ENCODE results near the gene PTGDR2.

The PTGDR2 gene

GRCh38 chr11:60858731-60859464 is 3.1 kb upstream of the PTGDR2 start:
- no peak for DNase-seq (ENCODE audit: low spot score)

DNA sequence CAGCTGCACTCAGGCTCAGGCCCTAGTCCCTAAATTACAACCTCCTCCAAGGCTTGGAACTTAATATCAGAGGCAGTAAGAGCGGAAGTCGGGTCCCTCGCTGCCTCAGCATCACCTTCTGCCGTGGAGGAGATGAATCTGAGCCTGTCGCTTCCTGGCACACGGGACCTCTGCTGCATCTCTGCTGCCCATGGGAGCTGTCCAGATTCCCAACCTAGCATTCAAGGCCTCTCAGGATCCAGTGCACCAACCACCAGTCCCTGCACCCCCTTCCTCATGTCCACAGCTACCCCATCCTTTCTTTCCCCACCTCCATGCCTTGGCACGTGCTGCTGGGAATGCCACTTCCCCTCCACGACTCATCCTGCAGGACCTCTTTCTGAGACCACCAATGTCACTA is 2.5 kb upstream of the PTGDR2 start:
- no peak for DNase-seq (ENCODE audit: low spot score)

DNA sequence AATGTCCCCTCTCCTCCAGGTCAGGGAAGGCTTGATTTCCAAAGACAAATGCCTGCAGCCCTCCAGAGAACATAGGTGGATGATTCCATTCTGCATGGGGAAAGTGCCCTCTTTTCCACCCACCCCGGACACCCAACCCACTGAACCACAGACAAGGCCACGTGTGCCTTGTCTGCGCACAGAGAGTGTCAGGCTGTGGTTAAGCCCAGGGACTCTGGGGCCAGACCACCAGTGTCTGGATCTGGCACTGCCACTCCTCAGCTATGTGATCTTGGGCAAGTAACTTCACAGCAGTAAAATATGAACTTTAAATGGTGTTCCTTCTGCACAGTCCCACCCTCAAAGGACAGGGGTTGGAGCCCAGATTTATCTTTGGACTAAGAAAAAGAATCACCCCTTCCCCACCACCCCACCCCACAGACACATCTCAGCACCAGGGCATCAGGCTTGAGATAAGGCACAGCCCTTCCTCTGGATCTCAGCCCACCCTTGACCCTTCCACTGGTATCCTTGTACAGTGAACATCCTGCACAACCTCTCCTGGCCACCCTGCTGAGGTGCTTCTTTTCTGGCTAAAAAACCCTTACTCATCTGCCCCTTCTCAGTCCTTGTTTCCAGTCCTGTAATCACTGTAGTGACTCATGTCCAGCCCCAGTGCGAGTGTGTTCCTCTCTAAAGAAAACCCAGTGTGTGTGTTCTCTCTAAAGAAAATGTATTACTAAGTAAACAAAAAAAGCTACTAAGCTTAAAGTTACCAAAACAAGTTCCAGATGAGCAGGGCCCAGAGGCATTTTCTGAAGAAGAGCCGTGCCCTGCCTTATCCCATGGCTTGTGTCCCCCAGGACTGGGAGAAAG is 1.9 kb upstream of the PTGDR2 start:
- no peak for DNase-seq (ENCODE audit: low spot score)

- no peak for DNase-seq (ENCODE audit: low spot score)
Measured at GRCh38 chr11:60854847-60855725, 664 bp downstream of the PTGDR2 start.

GRCh38 chr11:60854140-60854846 is 1.5 kb downstream of the PTGDR2 start:
- DNase-seq (ENCODE audit: low spot score) = no peak

- no peak for DNase-seq (ENCODE audit: low spot score)
Measured at GRCh38 chr11:60852982-60853950, 2.5 kb downstream of the PTGDR2 start.

- DNase-seq (ENCODE audit: low spot score) = no peak
Measured at GRCh38 chr11:60852117-60852981, 3.4 kb downstream of the PTGDR2 start.

DNA sequence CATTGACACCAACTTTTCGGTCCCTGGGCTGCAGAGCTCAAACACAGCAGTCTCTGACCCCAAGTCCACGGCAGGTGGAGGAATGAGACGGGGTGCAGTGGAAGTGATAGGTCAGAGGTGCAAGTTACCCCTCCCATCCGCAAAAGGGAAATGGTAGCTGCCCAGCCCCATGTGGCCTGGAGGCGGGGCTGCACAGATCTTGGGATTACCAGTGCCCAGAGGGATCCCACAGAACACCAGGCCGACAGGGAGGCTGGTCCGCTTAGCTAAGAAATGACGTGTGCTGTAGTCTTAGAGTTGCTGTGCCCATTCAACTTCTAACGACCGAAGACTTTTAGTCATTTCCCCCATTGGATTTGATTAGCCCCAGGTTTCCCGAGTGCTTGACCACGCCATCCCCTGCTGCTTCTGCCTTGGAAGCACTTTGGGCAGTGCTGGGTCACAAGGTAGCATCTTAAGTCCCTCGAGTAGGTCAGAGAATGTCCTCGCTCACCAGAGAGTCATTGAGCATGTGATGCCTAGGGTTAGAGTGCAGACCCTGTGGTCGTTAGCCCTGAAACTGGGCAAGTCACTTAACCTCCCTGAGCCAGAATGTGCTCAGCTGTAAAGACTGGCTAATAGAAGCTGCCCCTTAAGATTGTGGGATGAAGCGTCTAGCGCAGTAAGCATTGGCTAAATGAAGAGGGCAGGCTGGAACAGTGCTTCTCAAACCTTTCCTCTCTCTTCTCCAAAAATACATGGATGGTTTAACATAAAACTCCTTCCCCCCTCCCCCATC is 4.2 kb downstream of the PTGDR2 start:
- DNase-seq (ENCODE audit: low spot score) = no peak

DNA sequence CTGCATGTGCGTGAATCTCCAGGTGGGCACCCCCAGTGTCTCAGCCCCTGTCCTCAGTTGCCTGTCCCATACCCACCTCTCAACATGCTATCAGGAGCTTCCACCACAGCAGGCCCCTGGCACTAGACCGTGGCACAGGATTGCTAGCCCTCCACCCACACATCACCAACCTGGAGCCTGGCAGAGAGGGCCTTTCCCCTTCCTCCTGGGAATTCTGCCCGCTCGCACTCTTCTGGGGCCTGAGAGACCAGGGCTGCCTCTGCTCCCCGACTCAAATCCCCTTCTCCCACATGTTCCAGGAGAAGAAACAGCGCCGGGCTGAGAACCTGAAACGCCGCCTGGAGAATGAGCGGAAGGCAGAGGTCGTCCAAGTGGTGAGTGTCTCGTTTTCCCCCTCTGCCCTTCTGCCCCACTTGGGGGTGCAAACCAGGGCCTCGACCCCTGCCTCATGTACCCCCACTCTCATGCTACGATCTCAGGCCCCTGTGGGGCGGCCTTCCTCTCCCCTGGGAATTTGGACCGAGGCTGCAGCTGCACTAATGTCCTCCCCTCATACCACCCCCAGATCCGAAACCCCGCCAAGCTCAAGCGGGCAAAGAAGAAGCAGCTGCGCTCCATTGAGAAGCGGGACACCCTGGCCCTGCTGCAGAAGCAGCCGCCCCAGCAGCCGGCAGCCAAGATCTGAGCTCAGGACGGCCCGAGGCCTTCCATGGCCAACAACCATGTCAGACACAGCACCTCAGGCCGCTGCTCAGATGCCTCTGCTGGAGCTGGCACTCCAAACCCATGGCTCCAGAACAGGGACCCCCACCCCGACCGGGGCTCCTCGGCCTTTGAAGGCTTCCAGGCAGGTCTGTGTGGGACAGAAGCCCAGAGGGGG is 5.9 kb downstream of the PTGDR2 start:
- no peak for DNase-seq (ENCODE audit: low spot score)

GRCh38 chr11:60848714-60849151 is 7.0 kb downstream of the PTGDR2 start:
- no peak for DNase-seq (ENCODE audit: low spot score)

GRCh38 chr11:60847896-60848295 is 7.9 kb downstream of the PTGDR2 start:
- DNase-seq (ENCODE audit: low spot score) = no peak

DNA sequence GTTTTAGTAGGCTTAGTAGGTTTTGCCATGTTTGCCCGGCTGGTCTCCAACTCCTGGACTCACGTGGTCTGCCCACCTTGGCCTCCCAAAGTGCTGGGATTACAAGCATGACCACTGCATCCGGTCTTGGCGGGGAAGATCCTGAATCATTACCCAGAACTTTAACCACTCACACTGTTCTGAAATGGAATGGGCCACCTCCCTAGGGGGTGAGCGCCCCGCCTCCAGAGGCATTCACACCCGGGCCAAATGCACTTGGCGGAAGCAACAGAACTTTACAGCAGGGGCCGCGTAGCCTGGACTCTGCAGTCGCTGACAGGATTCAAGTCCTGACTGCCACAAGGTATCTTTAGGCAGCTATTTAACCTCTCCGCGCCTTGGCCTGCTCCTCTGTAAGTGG is 8.5 kb downstream of the PTGDR2 start:
- DNase-seq (ENCODE audit: low spot score) = no peak

GRCh38 chr11:60845338-60845737 is 10.4 kb downstream of the PTGDR2 start:
- no peak for DNase-seq (ENCODE audit: low spot score)

DNA sequence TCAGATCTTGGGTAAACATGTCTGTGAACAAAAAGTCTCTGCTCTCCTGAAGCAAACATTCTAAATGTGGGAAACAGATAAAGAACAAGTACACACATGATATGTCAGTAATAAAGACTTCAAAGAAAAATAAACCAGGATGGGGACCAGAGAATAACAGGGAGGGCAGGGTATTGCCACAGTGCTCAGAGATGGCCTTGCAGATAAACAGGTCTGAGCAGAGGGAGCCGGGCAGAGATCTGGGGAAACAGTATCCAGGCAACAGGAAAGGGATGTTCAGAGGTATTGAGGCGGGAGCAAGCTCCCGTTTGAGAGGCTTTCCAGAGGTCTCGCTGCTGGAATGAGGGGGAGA is 10.9 kb downstream of the PTGDR2 start:
- DNase-seq (ENCODE audit: low spot score) = no peak

DNA sequence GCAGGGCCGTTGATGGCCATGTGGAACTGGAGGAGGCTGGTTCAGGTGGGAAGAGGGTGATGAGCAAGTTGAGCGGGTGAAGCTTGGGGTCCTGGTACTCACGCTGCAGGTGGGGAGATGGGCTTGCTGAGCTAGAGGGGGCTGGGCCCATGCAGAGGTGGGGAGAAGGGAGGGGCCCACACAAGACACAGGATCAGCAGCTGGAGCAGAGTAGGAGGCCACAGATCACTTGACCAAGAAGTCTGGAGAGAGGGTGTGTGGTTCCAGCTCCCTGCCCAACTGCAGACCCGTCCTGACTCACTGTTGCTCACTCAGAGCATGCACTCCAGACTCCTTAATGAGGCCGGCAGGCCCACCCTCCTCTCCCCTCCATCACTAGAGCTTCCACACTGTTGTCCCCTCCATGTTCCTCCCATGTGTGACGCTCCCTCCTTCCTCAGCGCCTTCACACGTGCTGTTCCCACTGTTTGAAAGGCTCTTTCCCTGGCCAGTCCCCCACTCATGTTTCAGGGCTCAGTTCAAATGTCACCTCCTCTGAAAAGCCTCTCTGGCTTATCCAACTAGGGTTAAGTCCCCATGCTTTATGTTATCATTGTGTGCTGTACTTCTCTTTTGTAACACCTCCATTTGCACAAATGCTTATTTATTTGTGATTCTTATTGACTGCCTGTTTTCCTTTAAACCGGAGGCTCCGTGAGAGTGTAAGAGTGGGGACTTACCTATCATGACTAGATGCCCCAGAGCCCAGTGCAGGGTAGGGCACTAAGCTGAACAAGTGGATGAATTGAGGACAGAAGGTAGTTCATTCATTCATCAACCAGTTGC is 11.5 kb downstream of the PTGDR2 start:
- DNase-seq (ENCODE audit: low spot score) = no peak

- peak; percentile 31 for DNase-seq (ENCODE audit: low spot score)
Measured at GRCh38 chr11:60842668-60843600, 12.8 kb downstream of the PTGDR2 start.
